PC-3 (cell line): Measurements from ENCODE around the gene EHHADH. TPM values are rescaled to one million over a fixed set of nuclear protein-coding genes. Genes with fewer than 3 reads are reported as not detected.

ENCODE experiments used
- ATAC-seq: fragments of 200-7000 bp; cut with Tn5 transposase; 2 replicates; pipeline ENCODE4 v1.9.1; 2020; ENCODE audit warnings: mild to moderate bottlenecking, moderate library complexity
- BruUV-seq: library from RNA; stranded (reverse); fragments of 400-500 nt; replicated peaks from 2 replicates; lab custom pipeline; 2021; lab: Mats Ljungman, UMichigan
- CTCF ChIA-PET: fragments of 300-600 bp; sonication (Branson Sonifier 250); formaldehyde crosslinking; loops from one replicate; lab custom pipeline; 2022; ENCODE audit warnings: antibody characterized with exemption; lab: Charles Lee
- POLR2A ChIA-PET: fragments of 300-600 bp; sonication (Branson Sonifier 250); formaldehyde crosslinking; loops from one replicate; lab custom pipeline; 2022; ENCODE audit warnings: antibody characterized with exemption; ENCODE audit not compliant: unreplicated experiment; lab: Charles Lee
- DNase-seq: peaks from one replicate; pipeline ENCODE4 v3.0.0-alpha.2; 2015
- H2AFZ ChIP-seq: fragments of 300-600 bp; sonication (generic); 2 replicates; pipeline ENCODE4 v1.6.0; 2016; ENCODE audit warnings: antibody characterized with exemption, low read length
- H3F3A ChIP-seq: fragments of 300-600 bp; sonication (generic); one replicate; pipeline ENCODE4 v1.6.0; 2017; ENCODE audit warnings: antibody characterized with exemption, low read length, control low read depth, mild to moderate bottlenecking; ENCODE audit not compliant: unreplicated experiment
- H3K27ac ChIP-seq: fragments of 300-600 bp; sonication (generic); 2 replicates; pipeline ENCODE4 v1.5.1; 2016; ENCODE audit warnings: mild to moderate bottlenecking, low read length
- H3K27me3 ChIP-seq: fragments of 300-600 bp; sonication (generic); 2 replicates; pipeline ENCODE4 v1.6.1; 2016; ENCODE audit warnings: low read length, mixed read lengths
- H3K36me3 ChIP-seq: fragments of 300-600 bp; sonication (generic); 2 replicates; pipeline ENCODE4 v1.6.1; 2016; ENCODE audit warnings: low read depth, mixed run types, low read length, mixed read lengths
- H3K4me1 ChIP-seq: fragments of 300-600 bp; sonication (generic); 2 replicates; pipeline ENCODE4 v1.5.1; 2016; ENCODE audit warnings: low read length; ENCODE audit not compliant: insufficient read depth
- H3K4me2 ChIP-seq: fragments of 300-600 bp; sonication (generic); 2 replicates; pipeline ENCODE4 v1.6.0; 2016; ENCODE audit warnings: low read length
- H3K4me3 ChIP-seq: fragments of 300-600 bp; sonication (generic); 2 replicates; pipeline ENCODE4 v1.5.1; 2016; ENCODE audit warnings: mild to moderate bottlenecking, low read length, mixed read lengths
- H3K79me2 ChIP-seq: fragments of 300-600 bp; sonication (generic); 2 replicates; pipeline ENCODE4 v1.6.1; 2017; ENCODE audit warnings: low read length, mixed read lengths
- H3K9ac ChIP-seq: fragments of 300-600 bp; sonication (generic); 2 replicates; pipeline ENCODE4 v1.6.0; 2016; ENCODE audit warnings: mild to moderate bottlenecking, low read length
- H3K9me2 ChIP-seq: fragments of 300-600 bp; sonication (generic); replicated peaks from 2 replicates; pipeline ENCODE4 v1.6.1; 2016; ENCODE audit warnings: mixed run types, low read length, mixed read lengths
- H3K9me3 ChIP-seq: fragments of 300-600 bp; sonication (generic); 2 replicates; pipeline ENCODE4 v1.6.1; 2016; ENCODE audit warnings: low read length, mixed read lengths
- H4K20me1 ChIP-seq: fragments of 300-600 bp; sonication (generic); 2 replicates; pipeline ENCODE4 v1.6.1; 2016; ENCODE audit warnings: low read length, mixed read lengths
- EZH2 ChIP-seq: fragments of 300-600 bp; sonication (generic); IDR thresholded peaks from one replicate; pipeline ENCODE4 v1.6.1; 2017; ENCODE audit warnings: antibody characterized with exemption, mild to moderate bottlenecking, low read length; ENCODE audit not compliant: unreplicated experiment
- EZH2phosphoT487 ChIP-seq: fragments of 300-600 bp; sonication (generic); IDR thresholded peaks from 2 replicates; pipeline ENCODE4 v1.6.1; 2018; ENCODE audit warnings: mild to moderate bottlenecking, antibody characterized with exemption, low read length, borderline replicate concordance
- intact Hi-C: fragments of 100-400 bp; cut with micrococcal nuclease; formaldehyde crosslinking; loops from 2 replicates; pipeline ENCODE4 v1.9.0; 2023
- total RNA-seq: library from RNA; depleted of rRNA; stranded (reverse); fragments of >200 nt; gene quantifications from 2 replicates; pipeline ENCODE4 v1.2.3, GENCODE V29; 2014
- TF ChIP-seq, protein P1 (sequence below): fragments of 300-600 bp; sonication (generic); conservative IDR thresholded peaks from 2 replicates; pipeline ENCODE4 v1.5.1; 2017; ENCODE audit warnings: antibody characterized with exemption, low read depth, mild to moderate bottlenecking, low read length

EHHADH gene
- total RNA-seq, 1 experiment from 2014 or later, result 7.1 TPM

- H3K9me2 ChIP-seq, result no peaks in the 10 kb centered on the region
- no TSS peak for BruUV-seq
- no peaks in the 10 kb centered on the region for H3K9me3 ChIP-seq
- CTCF ChIA-PET, result no interaction called here
- POLR2A ChIA-PET, result no interaction called here
- H3K79me2 ChIP-seq, result no peaks in the 10 kb centered on the region
- peaks cover 3% of the 10 kb centered on the region; the same call in 1 of the 2 replicates for H4K20me1 ChIP-seq
- H3F3A ChIP-seq, result no peaks in the 10 kb centered on the region
- H3K4me3 ChIP-seq, result no peak overlapping the region
- TF ChIP-seq EZH2phosphoT487 (no peak), EZH2 (no peak)
- TF ChIP-seq, protein P1, sequence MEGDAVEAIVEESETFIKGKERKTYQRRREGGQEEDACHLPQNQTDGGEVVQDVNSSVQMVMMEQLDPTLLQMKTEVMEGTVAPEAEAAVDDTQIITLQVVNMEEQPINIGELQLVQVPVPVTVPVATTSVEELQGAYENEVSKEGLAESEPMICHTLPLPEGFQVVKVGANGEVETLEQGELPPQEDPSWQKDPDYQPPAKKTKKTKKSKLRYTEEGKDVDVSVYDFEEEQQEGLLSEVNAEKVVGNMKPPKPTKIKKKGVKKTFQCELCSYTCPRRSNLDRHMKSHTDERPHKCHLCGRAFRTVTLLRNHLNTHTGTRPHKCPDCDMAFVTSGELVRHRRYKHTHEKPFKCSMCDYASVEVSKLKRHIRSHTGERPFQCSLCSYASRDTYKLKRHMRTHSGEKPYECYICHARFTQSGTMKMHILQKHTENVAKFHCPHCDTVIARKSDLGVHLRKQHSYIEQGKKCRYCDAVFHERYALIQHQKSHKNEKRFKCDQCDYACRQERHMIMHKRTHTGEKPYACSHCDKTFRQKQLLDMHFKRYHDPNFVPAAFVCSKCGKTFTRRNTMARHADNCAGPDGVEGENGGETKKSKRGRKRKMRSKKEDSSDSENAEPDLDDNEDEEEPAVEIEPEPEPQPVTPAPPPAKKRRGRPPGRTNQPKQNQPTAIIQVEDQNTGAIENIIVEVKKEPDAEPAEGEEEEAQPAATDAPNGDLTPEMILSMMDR, result no peak
- DNase-seq (no peak), ATAC-seq (no peak)
- no peak overlapping the region for H2AFZ ChIP-seq
- H3K4me1 ChIP-seq, result peaks cover 13% of the 10 kb centered on the region
- H3K4me2 ChIP-seq, result no peak overlapping the region
- no peaks in the 10 kb centered on the region for H3K36me3 ChIP-seq
- no peak overlapping the region for H3K27ac ChIP-seq
- H3K9ac ChIP-seq, result no peak overlapping the region
- H3K27me3 ChIP-seq, result no peaks in the 10 kb centered on the region
- intact Hi-C loops, result no loop called here
Observed at GRCh38 chr3:185204894-185205293, 49.0 kb downstream of the EHHADH start.

GRCh38 chr3:185200639-185201038 is 53.2 kb downstream of the EHHADH start:
- Histone ChIP-seq H3K9me3 (no peaks in the 10 kb centered on the region), H3K27me3 (no peaks in the 10 kb centered on the region), H3K36me3 (no peaks in the 10 kb centered on the region), H2AFZ (no peak overlapping the region), H3K4me2 (no peak overlapping the region), H3F3A (no peaks in the 10 kb centered on the region), H3K9ac (no peak overlapping the region), H3K79me2 (no peaks in the 10 kb centered on the region), H4K20me1 (no peaks in the 10 kb centered on the region), H3K9me2 (no peaks in the 10 kb centered on the region), H3K27ac (no peak overlapping the region), H3K4me3 (no peak overlapping the region), H3K4me1 (peaks cover 3% of the 10 kb centered on the region)
- CTCF ChIA-PET, result no interaction called here
- POLR2A ChIA-PET, result no interaction called here
- intact Hi-C loops, result no loop called here
- ATAC-seq (no peak), DNase-seq (peak; percentile 35)
- BruUV-seq, result no TSS peak
- TF ChIP-seq EZH2phosphoT487 (no peak), EZH2 (no peak)
- TF ChIP-seq, protein P1, result no peak

GRCh38 chr3:185199671-185200070 is 54.2 kb downstream of the EHHADH start:
- no TSS peak for BruUV-seq
- ChIA-PET POLR2A (no interaction called here), CTCF (no interaction called here)
- no peaks in the 10 kb centered on the region for H3K79me2 ChIP-seq
- no peaks in the 10 kb centered on the region for H3F3A ChIP-seq
- H3K4me2 ChIP-seq, result no peak overlapping the region
- no peaks in the 10 kb centered on the region for H3K36me3 ChIP-seq
- H3K4me1 ChIP-seq, result no peaks in the 10 kb centered on the region
- H3K27ac ChIP-seq, result no peak overlapping the region
- H3K9ac ChIP-seq, result no peak overlapping the region
- intact Hi-C loops, result no loop called here
- DNase-seq (no peak), ATAC-seq (no peak)
- no peaks in the 10 kb centered on the region for H4K20me1 ChIP-seq
- TF ChIP-seq EZH2phosphoT487, result no peak
- no peak for TF ChIP-seq EZH2
- TF ChIP-seq, protein P1, result 0 out of 2 replicates have a peak, but pooled peaks have one; percentile 19
- no peaks in the 10 kb centered on the region for H3K9me3 ChIP-seq
- no peak overlapping the region for H3K4me3 ChIP-seq
- no peaks in the 10 kb centered on the region for H3K27me3 ChIP-seq
- no peaks in the 10 kb centered on the region for H3K9me2 ChIP-seq
- no peak overlapping the region for H2AFZ ChIP-seq
